KG1 (cell line): ENCODE data around the gene LGALS9.
A peak's percentile ranks its signal among the peaks of the same experiment; 100 is the strongest.
"Not testable (repeated sequence)": the region's sequence is repeated elsewhere in the genome, so short reads cannot be mapped to it uniquely, and the experiment has no call there.

Experiments used
- DNase-seq: peaks from one replicate; lab custom pipeline; 2025; lab: John Stamatoyannopoulos, UW

LGALS9 gene

GRCh38 chr17:27654654-27655524 is 23.9 kb downstream of the LGALS9 start:
- peak; percentile 69 for DNase-seq

- DNase-seq = not testable (repeated sequence)
These were observed 24.6 kb downstream of the LGALS9 start for GRCh38 chr17:27655525-27656111.

- DNase-seq = not testable (repeated sequence)
These were observed 25.6 kb downstream of the LGALS9 start for GRCh38 chr17:27656620-27657019.

- no peak for DNase-seq
These were observed 26.6 kb downstream of the LGALS9 start for GRCh38 chr17:27657620-27658019.

- no peak for DNase-seq
These were observed 28.7 kb downstream of the LGALS9 start for GRCh38 chr17:27659683-27660082.

- DNase-seq = no peak
These were observed 29.4 kb downstream of the LGALS9 start for GRCh38 chr17:27660436-27660835.

- DNase-seq = no peak
These were observed 33.1 kb downstream of the LGALS9 start for GRCh38 chr17:27663936-27664605.

GRCh38 chr17:27664606-27664965 is 33.6 kb downstream of the LGALS9 start:
- no peak for DNase-seq

GRCh38 chr17:27665549-27665948 is 34.6 kb downstream of the LGALS9 start:
- no peak for DNase-seq

GRCh38 chr17:27666270-27666669 is 35.3 kb downstream of the LGALS9 start:
- not testable (repeated sequence) for DNase-seq

GRCh38 chr17:27666831-27667560 is 36.0 kb downstream of the LGALS9 start:
- no peak for DNase-seq

GRCh38 chr17:27667656-27668487 is 36.9 kb downstream of the LGALS9 start:
- DNase-seq = no peak

- DNase-seq = no peak
These were observed 37.5 kb downstream of the LGALS9 start for GRCh38 chr17:27668488-27668823.

GRCh38 chr17:27669136-27669535 is 38.1 kb downstream of the LGALS9 start:
- DNase-seq = no peak

- no peak for DNase-seq
These were observed 38.9 kb downstream of the LGALS9 start for GRCh38 chr17:27669850-27670249.

- no peak for DNase-seq
These were observed 40.0 kb downstream of the LGALS9 start for GRCh38 chr17:27670791-27671590.

- no peak for DNase-seq
These were observed 40.6 kb downstream of the LGALS9 start for GRCh38 chr17:27671591-27671910.

GRCh38 chr17:27671977-27672480 is 41.0 kb downstream of the LGALS9 start:
- DNase-seq = not testable (repeated sequence)

- no peak for DNase-seq
These were observed 43.3 kb downstream of the LGALS9 start for GRCh38 chr17:27674335-27674734.

- DNase-seq = no peak
These were observed 46.2 kb downstream of the LGALS9 start for GRCh38 chr17:27677191-27677590.

- DNase-seq = not testable (repeated sequence)
These were observed 55.3 kb downstream of the LGALS9 start for GRCh38 chr17:27686322-27686721.
